Measurements from ENCODE around the gene BEND6.
"Not testable (repeated sequence)": the region's sequence is repeated elsewhere in the genome, so short reads cannot be mapped to it uniquely, and the experiment has no call there.

Gene BEND6

DNA sequence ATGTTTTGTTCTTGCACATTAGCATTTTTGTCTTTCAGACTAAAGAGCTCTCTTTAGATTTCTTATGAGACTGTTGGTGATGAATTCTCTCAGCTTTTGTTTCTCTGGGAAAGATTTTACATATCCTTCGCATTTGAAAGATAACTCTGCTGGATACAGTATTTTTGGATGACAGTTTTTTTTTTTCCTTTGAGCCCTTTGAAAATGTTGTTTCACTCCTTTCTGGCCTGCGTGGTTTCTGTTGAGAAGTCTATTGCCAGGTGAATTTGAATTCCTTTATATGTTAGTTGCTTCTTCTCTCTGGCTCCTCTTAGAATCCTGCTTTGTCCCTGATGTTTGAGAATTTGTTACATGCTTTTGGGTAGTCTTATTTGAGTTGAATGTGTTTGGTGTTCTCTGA lies 69.4 kb downstream of the BEND6 start:
- in situ Hi-C loops (cut with MboI; ENCODE audit: low sequenced_read_pairs), result no loop called here

DNA sequence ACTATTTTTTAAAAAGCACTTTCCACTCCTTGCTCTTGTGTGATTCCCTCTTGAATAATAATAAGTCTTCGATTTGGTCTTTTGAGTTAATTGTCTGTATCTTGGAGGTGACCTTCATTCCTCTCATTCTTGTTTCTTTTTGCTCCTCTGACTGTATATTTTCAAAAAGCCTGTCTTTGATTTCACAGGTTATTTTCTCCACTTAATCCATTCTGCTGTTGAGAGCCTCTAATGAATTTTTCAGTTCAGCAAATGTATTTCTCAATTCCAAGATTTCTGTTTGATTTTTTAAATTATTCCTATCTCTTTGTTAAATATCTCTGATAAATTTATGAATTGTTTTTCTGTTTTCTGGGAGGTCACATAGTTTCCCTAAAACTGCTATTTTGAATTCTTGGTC lies 69.9 kb downstream of the BEND6 start:
- in situ Hi-C loops (cut with MboI; ENCODE audit: low sequenced_read_pairs), result no loop called here

DNA sequence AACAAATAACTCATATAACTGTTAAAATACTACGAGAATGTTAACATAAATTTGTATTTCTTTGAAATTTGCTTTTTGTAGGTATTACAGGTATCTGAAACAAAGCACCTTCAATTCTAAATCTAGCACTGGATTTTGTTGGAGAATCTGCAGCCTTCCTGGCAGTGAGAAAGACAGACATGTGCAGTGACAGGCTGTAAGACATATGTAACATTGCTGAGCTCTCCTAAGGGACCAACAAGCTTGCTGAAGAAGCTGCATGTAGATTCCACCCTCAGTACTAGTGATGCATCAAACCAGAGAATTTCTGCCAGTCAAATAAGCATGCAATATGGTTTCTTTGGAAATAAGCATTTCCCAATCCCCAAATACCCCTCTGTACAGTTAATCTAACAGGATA lies 71.1 kb downstream of the BEND6 start:
- in situ Hi-C loops (cut with MboI; ENCODE audit: low sequenced_read_pairs), result no loop called here

DNA sequence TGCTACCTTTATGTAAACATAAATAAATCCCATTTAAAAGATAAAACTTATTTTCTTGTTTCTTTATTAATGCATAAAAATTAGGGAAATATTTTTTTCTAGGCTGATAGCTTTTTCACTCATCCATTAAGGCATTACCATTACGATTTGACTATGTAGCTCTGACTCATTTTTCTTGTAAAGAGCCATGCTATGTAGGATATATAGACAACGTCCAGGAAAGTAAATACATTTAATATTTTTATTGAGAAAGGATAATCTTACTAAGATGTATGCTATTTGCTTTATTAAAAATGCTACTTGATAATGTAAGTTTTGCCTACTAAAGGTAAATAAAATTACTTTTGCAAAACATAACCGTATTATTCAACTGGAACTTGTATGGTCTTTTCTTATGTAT lies 72.4 kb downstream of the BEND6 start:
- in situ Hi-C loops (cut with MboI; ENCODE audit: low sequenced_read_pairs), result no loop called here

DNA sequence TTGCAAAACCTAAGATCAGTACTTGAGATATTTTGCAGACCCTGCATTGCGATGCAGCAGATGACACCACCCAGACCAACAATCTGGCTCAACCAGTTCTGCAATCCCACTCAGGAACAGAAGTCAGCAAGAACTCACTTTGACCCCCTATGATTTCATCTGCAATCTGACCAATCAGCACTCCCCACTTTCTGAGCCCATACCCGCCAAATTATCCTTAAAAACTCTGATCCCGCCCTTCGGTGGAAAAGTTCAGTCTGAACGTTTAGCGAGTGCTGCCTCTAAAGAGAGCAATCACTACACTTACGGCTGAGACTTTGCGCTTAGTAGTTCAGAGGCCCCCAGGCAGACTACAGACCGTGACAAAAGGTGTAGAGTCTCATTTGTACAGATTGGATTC lies 74.3 kb downstream of the BEND6 start:
- in situ Hi-C loops (cut with MboI; ENCODE audit: low sequenced_read_pairs), result no loop called here

DNA sequence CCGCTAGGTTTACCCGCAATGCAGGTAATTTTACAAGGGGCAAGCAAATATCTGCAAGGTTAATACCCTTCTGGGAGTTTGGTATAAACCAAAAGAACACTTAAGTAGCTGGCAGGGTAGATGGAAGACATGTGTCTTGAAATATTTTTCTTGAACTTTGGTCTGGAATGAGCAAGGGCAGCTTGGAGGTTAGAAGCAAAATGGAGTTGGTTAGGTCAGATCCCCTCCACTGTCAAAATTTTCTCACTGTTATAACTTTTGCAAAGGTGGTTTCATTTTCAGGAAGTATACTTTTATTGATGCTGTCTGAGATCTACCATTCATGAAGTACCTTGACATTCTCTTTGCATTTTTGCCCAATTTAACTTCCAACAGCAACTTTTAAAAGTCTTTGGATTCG lies 78.3 kb downstream of the BEND6 start:
- in situ Hi-C loops (cut with MboI; ENCODE audit: low sequenced_read_pairs), result no loop called here

DNA sequence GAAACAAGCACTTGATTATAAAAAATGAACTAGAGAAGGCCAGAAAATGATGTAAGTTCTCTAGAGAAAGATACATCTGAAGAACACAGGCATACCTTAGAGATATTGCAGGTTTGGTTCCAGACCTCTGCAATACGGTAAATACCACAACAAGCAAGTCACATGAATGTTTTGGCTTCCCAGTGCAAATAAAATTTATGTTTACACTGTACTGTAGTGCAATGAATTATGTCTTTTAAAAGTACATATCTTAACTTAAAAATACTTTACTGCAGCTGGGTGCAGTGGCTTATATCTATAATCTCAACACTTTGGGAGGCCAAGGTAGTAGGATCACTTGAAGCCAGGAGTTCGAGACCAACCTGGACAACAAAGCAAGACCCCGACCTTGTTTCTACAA lies 80.6 kb downstream of the BEND6 start:
- in situ Hi-C loops (cut with MboI; ENCODE audit: low sequenced_read_pairs), result no loop called here

DNA sequence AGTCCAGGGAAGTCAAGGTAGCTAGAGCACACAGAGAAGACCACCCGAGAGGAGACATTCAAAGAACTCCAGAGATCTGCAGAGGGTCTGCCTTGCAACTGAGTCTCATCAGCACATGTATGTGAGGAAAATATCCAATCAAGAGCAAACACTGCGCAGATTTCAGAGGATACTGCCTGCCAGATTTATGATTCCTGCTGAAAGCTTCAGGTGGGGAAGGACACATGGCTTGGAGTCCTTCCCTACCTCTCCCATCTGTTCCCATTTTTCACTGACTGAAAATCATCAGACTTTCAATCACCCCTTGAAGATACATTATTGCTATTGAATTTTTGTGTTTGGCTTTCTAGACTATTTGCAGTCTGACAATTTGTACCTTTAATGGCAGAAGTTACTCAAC lies 84.0 kb downstream of the BEND6 start:
- in situ Hi-C loops (cut with MboI; ENCODE audit: low sequenced_read_pairs), result no loop called here

DNA sequence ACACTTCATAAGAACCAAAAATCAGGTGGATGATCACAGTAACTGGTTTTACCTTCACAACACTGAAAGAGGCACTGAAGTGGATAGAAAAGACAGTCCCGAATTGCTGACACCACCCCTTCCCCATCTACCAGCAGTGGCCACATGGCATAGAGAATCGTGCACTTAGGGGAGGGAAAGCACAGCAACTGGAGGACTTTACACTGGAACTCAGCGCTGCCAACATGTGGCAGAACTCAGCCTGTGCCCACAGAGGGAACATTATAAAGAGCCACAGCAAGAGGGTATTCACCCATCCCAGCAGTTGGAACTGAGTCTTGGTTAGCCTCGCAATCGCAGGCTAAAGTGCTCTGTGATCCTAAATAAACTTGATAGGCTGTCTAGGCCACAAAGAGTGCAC lies 85.1 kb downstream of the BEND6 start:
- in situ Hi-C loops (cut with MboI; ENCODE audit: low sequenced_read_pairs), result no loop called here

DNA sequence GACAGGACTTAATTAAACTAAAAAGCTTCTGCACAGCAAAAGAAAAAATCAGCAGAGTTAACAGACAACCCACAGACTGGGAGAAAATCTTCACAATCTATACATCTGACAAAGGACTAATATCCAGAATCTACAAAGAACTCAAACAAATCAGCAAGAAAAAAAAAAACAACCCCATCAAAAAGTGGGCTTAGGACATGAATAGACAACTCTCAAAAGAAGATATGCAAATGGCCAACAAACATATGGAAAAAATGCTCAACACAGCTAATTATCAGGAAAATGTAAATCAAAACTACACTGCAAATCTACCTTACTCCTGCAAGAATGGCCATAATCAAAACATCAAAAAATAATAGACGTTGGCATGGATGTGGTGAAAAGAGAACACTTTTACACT lies 89.2 kb downstream of the BEND6 start:
- in situ Hi-C loops (cut with MboI; ENCODE audit: low sequenced_read_pairs), result not testable (repeated sequence)

DNA sequence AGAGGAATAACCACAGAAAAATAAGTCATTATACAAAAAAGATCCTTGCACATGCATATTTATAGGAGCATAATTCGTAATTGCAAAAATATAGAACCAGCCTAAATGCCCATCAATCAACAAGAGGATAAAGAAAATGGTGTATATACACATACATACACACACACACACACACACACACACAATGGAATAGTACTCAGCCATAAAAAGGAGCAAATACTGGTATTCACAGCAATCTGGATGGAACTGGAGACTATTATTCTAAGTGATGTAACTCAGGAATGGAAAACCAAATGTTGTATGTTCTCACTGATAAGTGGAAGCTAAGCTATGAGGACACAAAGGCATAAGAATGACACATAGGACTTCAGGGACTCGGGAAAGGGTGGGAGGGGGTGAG lies 89.7 kb downstream of the BEND6 start:
- in situ Hi-C loops (cut with MboI; ENCODE audit: low sequenced_read_pairs), result no loop called here

DNA sequence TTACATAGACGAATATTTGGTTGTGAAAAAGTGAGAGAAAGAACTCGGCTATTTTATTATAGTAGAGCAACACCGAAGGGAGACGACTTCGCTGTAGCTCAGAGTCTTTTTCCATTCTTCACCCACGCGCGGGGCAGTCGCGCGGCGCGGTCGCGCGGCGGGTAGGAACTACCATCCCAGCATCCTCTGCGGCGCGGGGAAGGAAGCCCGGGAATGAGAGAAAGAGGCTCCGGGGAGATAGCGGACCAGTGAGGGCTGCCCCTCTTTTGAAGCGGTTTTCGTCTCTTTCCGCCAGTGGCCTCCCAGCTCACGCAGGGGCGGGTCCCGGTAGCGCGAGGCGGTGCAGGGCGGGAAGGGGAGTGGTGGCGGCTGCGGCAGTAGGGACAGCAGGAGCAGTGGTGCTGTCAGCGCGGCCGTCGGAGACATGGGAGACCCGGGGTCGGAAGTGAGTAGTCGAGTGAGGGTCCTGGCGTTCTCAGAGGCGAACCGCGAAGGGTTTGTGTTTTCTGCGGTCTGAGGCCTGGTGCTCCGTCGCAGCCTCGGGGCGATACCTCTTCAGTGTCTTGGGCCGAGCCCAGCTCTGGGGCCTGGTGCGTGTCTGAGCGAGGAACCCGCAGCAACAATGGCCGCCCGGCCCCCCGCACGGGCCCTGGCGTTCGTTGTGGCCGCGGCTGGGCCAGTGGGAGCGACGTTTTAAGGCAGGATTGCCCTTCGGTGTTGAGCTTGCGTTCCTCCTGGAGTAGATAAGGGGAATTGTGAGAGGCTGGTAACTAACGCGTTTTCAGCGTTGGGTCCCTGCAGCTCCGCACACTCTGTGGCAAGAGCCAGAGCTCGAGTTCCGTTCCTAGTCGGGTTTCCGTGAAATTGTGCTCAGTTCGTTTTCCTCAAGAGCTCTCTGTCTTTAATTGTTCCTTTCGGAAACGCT lies 91.7 kb downstream of the BEND6 start, which contains the start of gene KIAA1586:
TSS of gene KIAA1586 (plus strand) at position 362 of the 925 bp plus-strand sequence. CDS start at position 425, 63 bp downstream.
- in situ Hi-C loops (cut with MboI; ENCODE audit: low sequenced_read_pairs), result not testable (repeated sequence)

DNA sequence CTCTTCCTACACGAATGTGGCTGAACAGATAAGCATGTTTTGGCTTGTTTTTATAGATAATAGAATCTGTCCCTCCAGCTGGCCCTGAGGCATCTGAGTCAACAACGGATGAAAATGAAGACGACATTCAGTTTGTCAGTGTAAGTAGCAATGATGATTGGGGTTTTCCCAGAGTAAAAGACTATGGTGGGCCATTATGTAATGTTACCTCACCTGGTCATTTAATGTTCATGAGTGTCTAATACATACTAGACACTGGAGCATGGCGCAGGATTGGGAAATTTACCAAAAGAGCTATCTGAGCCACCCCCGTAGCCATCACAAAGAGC lies 92.3 kb downstream of the BEND6 start:
- in situ Hi-C loops (cut with MboI; ENCODE audit: low sequenced_read_pairs), result not testable (repeated sequence)

DNA sequence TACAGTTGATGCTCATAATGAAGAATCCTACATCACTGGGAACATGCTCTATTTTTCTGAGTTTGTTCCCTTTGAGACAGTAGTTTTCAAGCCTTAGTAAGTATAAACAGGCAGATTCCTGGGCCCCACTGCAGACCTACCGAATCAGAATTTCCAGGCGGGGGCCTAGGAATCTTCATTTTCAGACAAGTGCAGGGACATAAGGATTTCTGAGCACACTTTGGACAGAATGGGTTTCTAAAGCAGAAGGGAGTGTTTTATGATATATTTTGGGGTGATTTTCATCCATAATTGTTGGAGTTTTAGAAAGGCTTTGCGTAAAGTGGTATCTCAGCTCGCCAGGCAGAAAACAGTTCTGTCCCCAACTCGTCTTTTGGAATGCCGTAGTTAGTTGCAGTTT lies 93.0 kb downstream of the BEND6 start:
- in situ Hi-C loops (cut with MboI; ENCODE audit: low sequenced_read_pairs), result not testable (repeated sequence)

DNA sequence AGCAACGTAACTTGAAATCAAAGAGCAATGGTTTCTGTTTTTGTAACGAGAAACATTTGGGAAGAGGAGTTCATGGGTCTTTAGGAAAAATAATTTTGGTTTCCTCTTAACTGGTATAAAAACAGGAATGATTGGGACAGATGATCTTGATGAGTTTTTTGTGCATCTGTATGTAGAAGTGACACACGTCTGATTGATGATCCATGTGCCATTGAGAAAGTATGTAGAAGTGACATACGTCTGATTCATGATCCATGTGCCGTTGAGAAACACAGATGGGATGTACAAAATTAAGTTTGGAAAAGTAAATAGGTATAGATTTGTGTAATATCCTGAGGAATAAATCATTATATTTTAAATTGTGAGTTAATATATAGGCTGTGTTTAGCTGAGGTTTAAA lies 93.7 kb downstream of the BEND6 start:
- in situ Hi-C loops (cut with MboI; ENCODE audit: low sequenced_read_pairs), result no loop called here

DNA sequence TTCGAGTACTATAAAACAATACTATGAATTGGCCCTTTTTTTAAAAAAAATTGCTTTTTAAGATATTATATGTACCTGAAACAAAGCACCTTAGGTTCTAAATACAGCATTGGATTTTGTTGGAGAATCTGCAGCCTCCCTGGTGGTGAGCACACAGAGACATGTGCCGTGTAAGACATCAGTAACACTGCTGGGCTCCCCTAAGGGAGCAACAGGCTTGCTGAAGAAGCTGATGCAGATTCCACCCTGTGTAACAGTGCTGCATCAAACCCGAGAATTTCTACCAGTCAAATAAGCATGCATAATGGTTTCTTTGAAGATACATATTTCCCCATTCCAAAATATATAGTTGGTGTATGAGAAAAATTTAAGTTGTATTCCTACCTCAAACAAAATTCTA lies 108.9 kb downstream of the BEND6 start:
- in situ Hi-C loops (cut with MboI; ENCODE audit: low sequenced_read_pairs), result no loop called here

DNA sequence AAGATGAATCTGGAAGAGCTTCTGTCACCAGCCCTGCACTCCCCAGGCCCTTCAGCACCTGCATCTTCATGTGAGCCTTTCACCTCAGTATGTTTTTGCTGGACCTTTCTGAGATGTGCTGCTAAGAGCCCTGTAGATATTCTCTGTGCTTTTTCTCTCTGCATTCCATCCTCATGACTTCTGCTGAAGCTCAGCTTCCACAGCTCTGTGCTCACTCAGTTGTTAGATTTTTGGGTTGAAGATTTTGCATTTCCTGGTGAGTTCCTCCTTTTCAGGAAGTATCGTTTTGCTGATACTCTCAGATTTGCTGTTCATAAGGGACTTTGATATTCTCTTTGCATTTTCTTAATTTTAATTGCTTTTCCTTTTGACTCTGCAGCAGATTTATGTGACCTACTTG lies 109.9 kb downstream of the BEND6 start:
- in situ Hi-C loops (cut with MboI; ENCODE audit: low sequenced_read_pairs), result no loop called here

DNA sequence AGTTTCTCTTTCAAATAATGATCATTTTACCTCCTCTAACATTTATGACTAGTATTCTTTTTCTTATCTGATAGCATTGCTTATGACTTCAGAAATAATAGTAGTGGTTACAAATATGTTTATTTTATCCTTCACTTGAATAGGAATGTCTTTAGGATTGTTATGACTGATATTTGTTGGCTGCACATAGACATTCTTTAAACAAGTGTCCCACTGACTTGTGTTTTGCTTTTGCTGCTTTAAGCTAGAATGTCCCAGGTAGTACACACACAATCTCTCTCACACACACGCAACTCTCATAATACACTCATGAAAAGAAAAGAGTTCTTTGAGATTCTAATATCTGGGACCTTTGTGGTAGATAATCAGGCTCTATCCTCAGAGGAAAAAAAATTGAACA lies 113.2 kb downstream of the BEND6 start:
- in situ Hi-C loops (cut with MboI; ENCODE audit: low sequenced_read_pairs), result no loop called here

DNA sequence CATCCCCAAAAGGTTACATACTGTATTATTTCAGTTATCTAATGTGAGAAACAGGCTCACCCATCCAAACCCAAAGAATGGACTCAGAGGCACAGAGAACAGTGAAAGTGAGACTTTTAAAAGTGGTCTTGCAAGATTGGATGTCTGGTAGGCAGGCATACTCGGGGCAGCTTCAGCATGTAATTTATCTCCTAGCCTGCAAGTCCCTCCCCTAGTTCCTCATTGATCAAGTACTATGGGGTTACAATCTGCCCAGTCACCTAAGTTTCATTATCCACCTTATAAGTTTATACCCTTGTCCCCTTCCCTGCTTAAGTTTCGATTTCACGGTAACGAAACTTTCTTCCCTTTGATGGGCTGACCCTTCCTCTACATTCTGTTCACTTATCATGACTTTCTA lies 114.3 kb downstream of the BEND6 start:
- in situ Hi-C loops (cut with MboI; ENCODE audit: low sequenced_read_pairs), result no loop called here

DNA sequence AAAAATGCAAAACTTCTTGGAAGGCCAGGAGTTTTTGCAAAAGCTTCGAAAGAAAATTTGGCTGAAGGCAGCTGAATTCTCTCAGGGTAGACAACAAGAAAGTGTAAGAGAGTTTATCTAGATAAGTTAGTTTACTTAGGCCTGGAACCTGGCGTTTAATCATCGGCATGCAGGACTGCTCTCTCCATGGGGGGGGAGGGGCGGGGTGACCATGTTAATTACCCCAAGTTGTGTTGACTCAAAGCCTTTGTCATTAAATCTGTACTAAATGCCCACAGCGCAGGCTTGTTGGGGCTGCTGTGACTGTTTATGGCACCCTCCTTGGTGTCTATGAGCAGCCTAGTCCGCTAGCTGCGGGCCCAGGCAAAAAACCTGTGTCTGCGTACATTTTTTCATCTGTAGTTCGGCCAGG lies 115.0 kb downstream of the BEND6 start:
- in situ Hi-C loops (cut with MboI; ENCODE audit: low sequenced_read_pairs), result no loop called here

DNA sequence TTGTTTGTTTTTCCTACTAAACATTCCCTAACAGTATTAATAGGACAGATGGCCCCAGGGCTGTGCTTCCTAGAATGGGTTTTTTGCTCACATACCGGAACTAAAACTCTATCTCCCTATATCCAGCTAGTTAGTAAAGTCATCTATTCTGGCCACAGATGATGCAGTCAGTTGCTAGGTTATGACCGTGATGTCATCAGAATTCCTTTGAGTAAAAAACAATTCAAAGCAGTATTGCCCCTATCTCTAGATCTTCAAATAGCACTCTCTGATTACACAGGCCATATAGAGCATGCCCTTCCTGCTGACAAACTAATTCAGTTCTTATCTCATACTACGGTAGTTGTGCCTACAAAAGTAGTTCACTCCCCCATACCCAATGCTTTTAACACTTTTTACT lies 117.2 kb downstream of the BEND6 start:
- in situ Hi-C loops (cut with MboI; ENCODE audit: low sequenced_read_pairs), result no loop called here

DNA sequence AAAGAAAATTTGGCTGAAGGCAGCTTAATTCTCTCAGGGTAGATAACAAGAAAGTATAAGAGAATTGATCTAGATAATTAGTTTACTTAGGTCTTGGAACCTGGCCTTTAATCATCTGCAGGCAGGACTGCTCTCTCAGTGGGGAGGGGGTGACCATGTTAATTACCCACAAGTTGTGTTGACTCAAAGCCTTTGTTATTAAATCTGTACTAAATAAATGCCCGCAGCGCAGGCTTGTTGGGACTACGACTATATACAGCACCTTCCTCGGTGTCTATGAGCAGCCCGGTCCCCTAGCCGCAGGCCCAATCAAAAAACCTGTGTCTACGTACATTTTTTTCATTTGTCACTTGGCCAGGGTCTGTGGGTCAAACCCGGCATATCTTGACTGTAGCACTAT lies 119.5 kb downstream of the BEND6 start:
- in situ Hi-C loops (cut with MboI; ENCODE audit: low sequenced_read_pairs), result no loop called here

DNA sequence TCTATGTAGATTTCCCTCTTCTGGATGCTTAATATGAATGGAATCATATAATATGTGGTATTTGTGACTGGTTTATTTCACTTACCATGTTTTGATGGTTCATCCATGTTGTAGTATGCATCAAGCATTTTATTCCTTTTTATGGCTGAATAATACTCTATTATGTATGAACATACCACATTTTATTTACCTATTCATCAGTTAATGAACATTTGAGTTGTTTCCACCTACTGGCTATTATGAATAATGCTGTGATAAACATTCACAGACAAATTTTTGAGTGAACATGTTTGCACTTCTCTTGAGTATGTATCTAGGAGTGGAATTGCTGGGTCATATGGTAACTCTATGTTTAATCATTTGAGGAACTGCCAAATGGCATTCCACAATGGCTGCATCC lies 120.2 kb downstream of the BEND6 start:
- in situ Hi-C loops (cut with MboI; ENCODE audit: low sequenced_read_pairs), result no loop called here
